Cardiac muscle cell (in vitro differentiated cells and primary cell): ENCODE measurements around the gene RAB3D. TPM values are rescaled to one million over a fixed set of nuclear protein-coding genes. Genes with fewer than 3 reads are reported as not detected.

Experiments
- DNase-seq, 2 donors: peaks; one replicate each; pipeline versions ENCODE4 v3.0.0 to v3.0.0-alpha.2; 2010 to 2017; ENCODE audit warnings: low read depth in 1 of 2, low spot score in 1 of 2
- H3K27ac ChIP-seq: fragments of 200-600 bp; sonication (generic); 2 replicates; pipeline ENCODE4 v1.5.1; 2016
- H3K27me3 ChIP-seq: fragments of 200-600 bp; sonication (generic); 2 replicates; pipeline ENCODE4 v1.6.0; 2016; ENCODE audit warnings: control low read depth
- H3K36me3 ChIP-seq: fragments of 200-600 bp; sonication (generic); 2 replicates; pipeline ENCODE4 v1.5.1; 2016; ENCODE audit warnings: control low read depth
- H3K4me1 ChIP-seq: fragments of 200-600 bp; sonication (generic); 2 replicates; pipeline ENCODE4 v1.8.1; 2017; ENCODE audit warnings: low read depth, mild to moderate bottlenecking, mixed run types
- H3K4me3 ChIP-seq: fragments of 200-600 bp; sonication (generic); 2 replicates; pipeline ENCODE4 v1.5.1; 2016; ENCODE audit warnings: mild to moderate bottlenecking
- H3K9me3 ChIP-seq: fragments of 200-600 bp; sonication (generic); 2 replicates; pipeline ENCODE4 v1.5.1; 2017; ENCODE audit warnings: low read depth, mild to moderate bottlenecking, control low read depth
- polyA plus RNA-seq: library from polyadenylated mRNA; unstranded; fragments of >200 nt; fragmentation: Nextera tagmentation; extraction: Ambion mirVana; gene quantifications from 2 replicates; pipeline ENCODE4 v1.2.1, GENCODE V29; 2016
- total RNA-seq: library from RNA; depleted of rRNA; stranded (reverse); fragments of >200 nt; gene quantifications from 2 replicates; pipeline ENCODE4 v1.2.3, GENCODE V29; 2016
- TF ChIP-seq, protein P1 (sequence below): IDR thresholded peaks from 2 replicates; pipeline ENCODE4 v1.5.1; 2012; ENCODE audit warnings: low read depth, mild to moderate bottlenecking, low read length

Gene RAB3D
- total and polyA plus RNA-seq, 2 experiments from 2014 or later, result 10.2 to 14.6 TPM

DNA sequence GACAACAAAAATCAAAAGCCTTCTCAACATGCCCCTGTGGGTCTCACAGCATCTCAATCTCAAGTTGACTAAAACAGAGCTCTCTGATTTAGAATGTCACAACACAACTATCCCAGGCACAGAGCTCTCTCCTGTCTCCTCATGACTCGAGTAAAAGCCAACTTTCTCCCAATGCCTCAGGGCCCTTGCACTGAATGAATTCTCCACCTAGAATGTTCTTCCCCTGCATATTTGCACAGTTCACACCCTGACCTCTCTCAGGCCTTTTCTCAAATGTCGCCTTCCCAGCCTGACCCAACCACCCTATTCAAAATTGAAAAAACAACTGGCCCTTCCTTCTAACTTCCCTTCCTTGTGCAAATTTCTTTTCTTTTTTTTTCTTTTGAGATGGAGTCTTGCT, 31.3 kb upstream of the RAB3D start:
- TF ChIP-seq, protein P1, sequence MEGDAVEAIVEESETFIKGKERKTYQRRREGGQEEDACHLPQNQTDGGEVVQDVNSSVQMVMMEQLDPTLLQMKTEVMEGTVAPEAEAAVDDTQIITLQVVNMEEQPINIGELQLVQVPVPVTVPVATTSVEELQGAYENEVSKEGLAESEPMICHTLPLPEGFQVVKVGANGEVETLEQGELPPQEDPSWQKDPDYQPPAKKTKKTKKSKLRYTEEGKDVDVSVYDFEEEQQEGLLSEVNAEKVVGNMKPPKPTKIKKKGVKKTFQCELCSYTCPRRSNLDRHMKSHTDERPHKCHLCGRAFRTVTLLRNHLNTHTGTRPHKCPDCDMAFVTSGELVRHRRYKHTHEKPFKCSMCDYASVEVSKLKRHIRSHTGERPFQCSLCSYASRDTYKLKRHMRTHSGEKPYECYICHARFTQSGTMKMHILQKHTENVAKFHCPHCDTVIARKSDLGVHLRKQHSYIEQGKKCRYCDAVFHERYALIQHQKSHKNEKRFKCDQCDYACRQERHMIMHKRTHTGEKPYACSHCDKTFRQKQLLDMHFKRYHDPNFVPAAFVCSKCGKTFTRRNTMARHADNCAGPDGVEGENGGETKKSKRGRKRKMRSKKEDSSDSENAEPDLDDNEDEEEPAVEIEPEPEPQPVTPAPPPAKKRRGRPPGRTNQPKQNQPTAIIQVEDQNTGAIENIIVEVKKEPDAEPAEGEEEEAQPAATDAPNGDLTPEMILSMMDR, result no peak
- no peak for DNase-seq
- no peak overlapping the region for H3K27ac ChIP-seq
- H3K9me3 ChIP-seq, result no peaks in the 10 kb centered on the region
- no peaks in the 10 kb centered on the region for H3K27me3 ChIP-seq
- H3K4me1 ChIP-seq, result peaks cover 5% of the 10 kb centered on the region
- no peak overlapping the region for H3K4me3 ChIP-seq
- no peaks in the 10 kb centered on the region for H3K36me3 ChIP-seq

DNA sequence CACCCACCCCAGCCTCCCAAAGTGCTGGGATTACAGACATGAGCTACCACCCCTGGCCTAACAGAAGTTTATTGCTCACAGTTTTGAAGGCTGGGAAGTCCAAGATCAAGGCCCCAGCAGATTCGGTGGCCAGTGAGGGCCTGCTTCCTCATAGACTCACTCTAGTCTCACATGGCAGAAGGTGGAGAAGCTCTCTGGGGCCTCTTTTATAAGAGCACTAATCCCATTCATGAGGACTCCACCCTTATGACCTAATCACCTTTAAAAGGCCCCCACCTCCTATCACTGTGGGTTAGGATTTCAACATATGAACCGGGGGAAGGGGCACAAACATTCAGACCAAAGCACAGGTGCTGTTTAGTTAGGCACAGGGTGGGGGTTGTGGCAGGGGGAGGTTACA, 28.1 kb upstream of the RAB3D start:
- no peak for DNase-seq
- TF ChIP-seq, protein P1, result no peak
- Histone ChIP-seq H3K27me3 (no peaks in the 10 kb centered on the region), H3K36me3 (no peaks in the 10 kb centered on the region), H3K4me3 (no peak overlapping the region), H3K9me3 (no peaks in the 10 kb centered on the region), H3K4me1 (no peaks in the 10 kb centered on the region), H3K27ac (no peak overlapping the region)

DNA sequence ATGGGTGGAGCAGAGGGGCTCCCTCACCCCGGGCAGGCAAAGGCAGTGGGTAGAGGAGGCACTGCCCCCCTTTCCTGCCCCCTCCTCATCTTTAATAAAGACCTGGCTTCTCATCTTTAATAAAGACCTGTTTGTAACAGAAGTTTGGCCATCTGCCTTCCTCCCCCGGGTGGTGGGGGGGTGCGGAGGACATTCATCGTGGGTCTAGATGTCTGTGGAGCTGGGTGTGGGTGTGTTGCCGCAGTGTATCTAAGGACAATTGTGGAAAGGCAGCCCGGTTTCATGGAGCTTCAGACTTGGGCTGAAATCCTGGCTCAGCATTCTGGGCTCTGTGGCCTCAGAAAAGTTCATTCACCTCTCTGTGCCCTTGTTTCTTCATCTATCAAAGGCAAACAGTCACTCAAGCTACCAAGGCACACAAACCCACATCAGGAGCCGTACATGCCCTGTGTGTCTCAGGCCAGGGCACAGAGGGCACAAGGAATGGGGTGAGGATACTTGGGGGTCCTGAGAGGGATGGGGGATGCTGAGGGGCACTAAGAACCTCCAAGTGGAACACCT, 26.2 kb upstream of the RAB3D start:
- Histone ChIP-seq H3K27me3 (no peaks in the 10 kb centered on the region), H3K36me3 (no peaks in the 10 kb centered on the region), H3K27ac (no peak overlapping the region), H3K4me1 (no peaks in the 10 kb centered on the region), H3K9me3 (no peaks in the 10 kb centered on the region), H3K4me3 (no peak overlapping the region)
- DNase-seq, result no peak
- TF ChIP-seq, protein P1, result no peak

DNA sequence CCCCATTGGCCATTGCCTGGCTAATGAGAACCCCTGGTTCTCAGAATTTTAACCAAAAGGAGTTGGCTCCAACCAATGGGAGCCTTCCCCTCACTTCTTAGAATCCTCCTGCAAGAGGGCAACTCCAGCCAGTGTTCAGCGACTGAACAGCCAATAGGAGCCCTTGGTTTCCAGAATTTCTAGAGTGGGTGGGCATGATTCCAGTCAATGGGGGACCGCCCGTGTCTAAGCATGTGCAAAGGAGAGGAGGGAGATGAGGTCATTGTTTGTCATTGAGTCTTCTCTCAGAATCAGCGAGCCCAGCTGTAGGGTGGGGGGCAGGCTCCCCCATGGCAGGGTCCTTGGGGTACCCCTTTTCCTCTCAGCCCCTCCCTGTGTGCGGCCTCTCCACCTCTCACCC, 25.5 kb upstream of the RAB3D start:
- no peaks in the 10 kb centered on the region for H3K4me1 ChIP-seq
- no peaks in the 10 kb centered on the region for H3K27me3 ChIP-seq
- DNase-seq, result no peak
- TF ChIP-seq, protein P1, result no peak
- H3K9me3 ChIP-seq, result no peaks in the 10 kb centered on the region
- H3K27ac ChIP-seq, result no peak overlapping the region
- no peak overlapping the region for H3K4me3 ChIP-seq
- no peaks in the 10 kb centered on the region for H3K36me3 ChIP-seq

DNA sequence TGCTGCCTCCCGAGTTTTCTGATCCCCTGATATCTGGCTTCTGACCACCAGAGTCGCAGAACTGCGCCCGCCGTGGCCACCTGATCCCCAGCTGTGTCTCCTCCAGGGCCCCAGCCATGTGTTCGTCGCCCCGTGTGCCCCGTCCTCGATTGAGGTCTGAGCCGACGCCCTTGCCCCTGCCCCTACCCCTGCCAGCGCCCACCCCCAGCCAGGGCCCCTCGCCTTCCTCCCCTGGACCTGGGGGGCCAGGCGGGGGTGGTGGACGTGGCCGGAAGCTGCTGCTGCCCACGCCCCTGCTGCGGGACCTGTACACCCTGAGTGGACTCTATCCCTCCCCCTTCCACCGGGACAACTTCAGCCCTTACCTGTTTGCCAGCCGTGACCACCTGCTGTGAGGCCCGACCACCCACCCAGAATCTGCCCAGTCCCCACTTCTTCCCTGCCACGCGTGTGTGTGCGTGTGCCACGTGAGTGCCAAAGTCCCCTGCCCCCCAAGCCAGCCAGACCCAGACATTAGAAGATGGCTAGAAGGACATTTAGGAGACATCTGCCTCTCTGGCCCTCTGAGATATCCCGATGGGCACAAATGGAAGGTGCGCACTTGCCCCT, 24.9 kb upstream of the RAB3D start:
- DNase-seq, result no peak
- Histone ChIP-seq H3K36me3 (no peaks in the 10 kb centered on the region), H3K4me1 (no peaks in the 10 kb centered on the region), H3K4me3 (no peak overlapping the region), H3K9me3 (no peaks in the 10 kb centered on the region), H3K27me3 (no peaks in the 10 kb centered on the region), H3K27ac (no peak overlapping the region)
- TF ChIP-seq, protein P1, result no peak

DNA sequence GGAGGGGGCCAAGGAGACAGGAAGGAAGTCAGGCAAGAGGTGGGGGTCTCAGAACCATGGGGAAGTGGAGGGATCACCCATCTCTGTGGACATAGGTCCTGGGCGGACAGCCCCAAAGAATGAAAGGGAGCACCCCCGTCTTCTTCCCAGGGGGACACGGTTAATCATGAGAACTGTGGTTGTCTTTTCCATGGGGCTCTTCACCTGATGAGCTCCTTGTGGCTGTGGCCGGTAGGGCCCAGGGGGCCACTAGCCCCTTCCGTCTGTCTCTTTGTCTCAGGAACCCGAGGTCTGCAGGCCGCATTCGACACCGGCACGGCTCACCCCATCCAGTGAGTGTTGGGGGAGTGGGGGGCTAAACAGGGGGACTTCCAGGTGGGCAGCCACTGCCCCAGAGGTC, 24.4 kb upstream of the RAB3D start:
- Histone ChIP-seq H3K4me3 (no peak overlapping the region), H3K27me3 (no peaks in the 10 kb centered on the region), H3K36me3 (no peaks in the 10 kb centered on the region), H3K4me1 (no peaks in the 10 kb centered on the region), H3K9me3 (no peaks in the 10 kb centered on the region), H3K27ac (no peak overlapping the region)
- TF ChIP-seq, protein P1, result no peak
- no peak for DNase-seq
